DOHH2 (cell line): Measurements from ENCODE around the gene ECSCR.
A peak's percentile ranks its signal among the peaks of the same experiment; 100 is the strongest.

Experiments used
- H3F3A ChIP-seq: fragments of 200-600 bp; sonication (generic), shearing (Covaris generic); 2 replicates; pipeline ENCODE4 v1.6.0; 2016; ENCODE audit warnings: antibody characterized with exemption, mild to moderate bottlenecking; ENCODE audit not compliant: control insufficient read depth, insufficient read depth
- H3K27ac ChIP-seq: fragments of 200-600 bp; sonication (generic); 2 replicates; pipeline ENCODE4 v1.5.1; 2014; ENCODE audit warnings: low read depth, mild to moderate bottlenecking, low read length, moderate library complexity
- H3K27me3 ChIP-seq: fragments of 200-600 bp; sonication (generic); 2 replicates; pipeline ENCODE4 v1.6.1; 2014; ENCODE audit warnings: mild to moderate bottlenecking, low read length, mixed read lengths; ENCODE audit not compliant: control insufficient read depth
- H3K36me3 ChIP-seq: fragments of 200-600 bp; sonication (generic); 2 replicates; pipeline ENCODE4 v1.6.1; 2014; ENCODE audit warnings: mild to moderate bottlenecking, low read length, moderate library complexity, mixed read lengths; ENCODE audit not compliant: control insufficient read depth
- H3K4me1 ChIP-seq: fragments of 200-600 bp; sonication (generic); 2 replicates; pipeline ENCODE4 v1.6.1; 2014; ENCODE audit warnings: mild to moderate bottlenecking, low read length, mixed read lengths; ENCODE audit not compliant: control insufficient read depth
- H3K4me2 ChIP-seq: fragments of 200-600 bp; sonication (generic); 2 replicates; pipeline ENCODE4 v1.6.0; 2014; ENCODE audit warnings: mild to moderate bottlenecking, low read length, moderate library complexity
- H3K4me3 ChIP-seq: fragments of 200-600 bp; sonication (generic); 2 replicates; pipeline ENCODE4 v1.5.1; 2014; ENCODE audit warnings: mild to moderate bottlenecking, low read length, mixed read lengths
- H3K79me2 ChIP-seq: fragments of 200-600 bp; sonication (generic); 2 replicates; pipeline ENCODE4 v1.6.1; 2014; ENCODE audit warnings: mild to moderate bottlenecking, low read length, mixed read lengths; ENCODE audit not compliant: control insufficient read depth
- H3K9me2 ChIP-seq: fragments of 200-600 bp; sonication (generic); replicated peaks from 2 replicates; pipeline ENCODE4 v1.6.1; 2014; ENCODE audit warnings: mild to moderate bottlenecking, low read length, mixed read lengths; ENCODE audit not compliant: control insufficient read depth
- H3K9me3 ChIP-seq: fragments of 200-600 bp; sonication (generic); 2 replicates; pipeline ENCODE4 v1.6.1; 2014; ENCODE audit warnings: antibody characterized with exemption, low read length, mixed read lengths; ENCODE audit not compliant: control insufficient read depth, insufficient read depth
- H4K20me1 ChIP-seq: fragments of 200-600 bp; sonication (generic); 2 replicates; pipeline ENCODE4 v1.6.0; 2014; ENCODE audit warnings: low read depth, mild to moderate bottlenecking, antibody characterized with exemption, low read length, moderate library complexity; ENCODE audit not compliant: control insufficient read depth, insufficient read depth
- EZH2phosphoT487 ChIP-seq: fragments of 200-600 bp; sonication (generic); IDR thresholded peaks from 2 replicates; pipeline ENCODE4 v1.6.1; 2017; ENCODE audit warnings: borderline replicate concordance, mild to moderate bottlenecking, antibody characterized with exemption, low read length, moderate library complexity, mixed read lengths
- TF ChIP-seq, protein P1 (sequence below): fragments of 200-600 bp; sonication (generic); IDR thresholded peaks from one replicate; pipeline ENCODE4 v1.5.1; 2014; ENCODE audit warnings: antibody characterized with exemption, mild to moderate bottlenecking, low read depth, low read length; ENCODE audit not compliant: poor library complexity, severe bottlenecking

The ECSCR gene

DNA sequence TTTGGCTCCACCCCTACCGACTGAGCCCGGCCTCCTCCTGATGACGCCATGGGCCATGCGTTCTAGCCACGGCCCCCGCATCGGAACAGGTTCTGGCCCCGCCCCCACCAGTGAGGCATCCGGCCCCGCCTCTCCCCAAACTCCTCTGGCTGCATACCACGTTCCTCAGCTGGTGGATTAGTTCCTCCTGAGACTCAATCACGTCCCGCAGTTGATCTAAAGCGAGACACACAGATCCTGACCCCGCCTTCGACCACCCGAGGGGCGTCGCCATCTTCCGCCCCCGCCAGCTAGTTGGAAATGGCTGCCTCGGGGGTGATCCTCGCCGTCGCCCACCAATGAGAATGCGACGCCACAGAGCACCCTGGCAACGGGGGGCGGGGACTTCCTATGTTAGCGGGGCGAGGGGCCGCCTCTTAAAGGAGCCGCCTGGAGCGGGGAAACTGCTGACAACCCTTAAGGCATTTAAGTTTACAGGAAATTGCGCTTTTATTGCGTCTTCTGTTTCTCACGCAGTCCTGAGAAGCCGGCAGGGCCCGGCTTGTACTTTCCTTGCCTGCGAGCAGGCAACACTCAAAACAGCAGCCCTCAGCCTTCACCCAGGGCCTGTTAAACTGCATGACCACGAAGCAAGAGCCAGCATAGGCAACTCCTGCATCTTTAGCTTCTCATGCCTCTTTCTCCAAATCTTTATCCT is 58.6 kb downstream of the ECSCR start, which contains the start of gene SPATA24:
Gene SPATA24 (minus strand): TSS at position 303 of the 697 bp plus-strand sequence. CDS start 29 bp downstream, at position 274.
- Histone ChIP-seq H3K4me2 (peak within 1 kb of the TSS; percentile 74), H3F3A (peaks cover 10% of the 10 kb centered on the region), H3K9me3 (no peaks in the 10 kb centered on the region), H3K27ac (peak within 1 kb of the TSS; percentile 82), H3K4me1 (peaks cover 43% of the 10 kb centered on the region), H3K9me2 (no peaks in the 10 kb centered on the region), H3K4me3 (peak within 1 kb of the TSS; percentile 77), H3K36me3 (no peaks in the 10 kb centered on the region), H4K20me1 (no peaks in the 10 kb centered on the region), H3K27me3 (no peaks in the 10 kb centered on the region), H3K79me2 (no peaks in the 10 kb centered on the region)
- no peak for TF ChIP-seq EZH2phosphoT487
- TF ChIP-seq, protein P1, sequence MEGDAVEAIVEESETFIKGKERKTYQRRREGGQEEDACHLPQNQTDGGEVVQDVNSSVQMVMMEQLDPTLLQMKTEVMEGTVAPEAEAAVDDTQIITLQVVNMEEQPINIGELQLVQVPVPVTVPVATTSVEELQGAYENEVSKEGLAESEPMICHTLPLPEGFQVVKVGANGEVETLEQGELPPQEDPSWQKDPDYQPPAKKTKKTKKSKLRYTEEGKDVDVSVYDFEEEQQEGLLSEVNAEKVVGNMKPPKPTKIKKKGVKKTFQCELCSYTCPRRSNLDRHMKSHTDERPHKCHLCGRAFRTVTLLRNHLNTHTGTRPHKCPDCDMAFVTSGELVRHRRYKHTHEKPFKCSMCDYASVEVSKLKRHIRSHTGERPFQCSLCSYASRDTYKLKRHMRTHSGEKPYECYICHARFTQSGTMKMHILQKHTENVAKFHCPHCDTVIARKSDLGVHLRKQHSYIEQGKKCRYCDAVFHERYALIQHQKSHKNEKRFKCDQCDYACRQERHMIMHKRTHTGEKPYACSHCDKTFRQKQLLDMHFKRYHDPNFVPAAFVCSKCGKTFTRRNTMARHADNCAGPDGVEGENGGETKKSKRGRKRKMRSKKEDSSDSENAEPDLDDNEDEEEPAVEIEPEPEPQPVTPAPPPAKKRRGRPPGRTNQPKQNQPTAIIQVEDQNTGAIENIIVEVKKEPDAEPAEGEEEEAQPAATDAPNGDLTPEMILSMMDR, result no peak

- H3F3A ChIP-seq, result peaks cover 10% of the 10 kb centered on the region
- no peaks in the 10 kb centered on the region for H3K79me2 ChIP-seq
- H4K20me1 ChIP-seq, result no peaks in the 10 kb centered on the region
- H3K9me3 ChIP-seq, result no peaks in the 10 kb centered on the region
- peak overlapping the region; percentile 82 for H3K27ac ChIP-seq
- TF ChIP-seq, protein P1, result no peak
- TF ChIP-seq EZH2phosphoT487, result no peak
- H3K9me2 ChIP-seq, result no peaks in the 10 kb centered on the region
- H3K4me1 ChIP-seq, result peaks cover 42% of the 10 kb centered on the region
- H3K4me3 ChIP-seq, result peak overlapping the region; percentile 77
- H3K4me2 ChIP-seq, result peak overlapping the region; percentile 74
- no peaks in the 10 kb centered on the region for H3K36me3 ChIP-seq
- no peaks in the 10 kb centered on the region for H3K27me3 ChIP-seq
Measured at GRCh38 chr5:139403418-139403786, 59.1 kb downstream of the ECSCR start.

- peak overlapping the region; percentile 77 for H3K4me3 ChIP-seq
- H3K9me2 ChIP-seq, result no peaks in the 10 kb centered on the region
- H3K9me3 ChIP-seq, result no peaks in the 10 kb centered on the region
- no peaks in the 10 kb centered on the region for H4K20me1 ChIP-seq
- H3K36me3 ChIP-seq, result no peaks in the 10 kb centered on the region
- no peak overlapping the region for H3K27ac ChIP-seq
- no peak for TF ChIP-seq EZH2phosphoT487
- TF ChIP-seq, protein P1, result peak; percentile 87
- no peaks in the 10 kb centered on the region for H3K27me3 ChIP-seq
- H3F3A ChIP-seq, result peaks cover 10% of the 10 kb centered on the region
- peaks cover 35% of the 10 kb centered on the region for H3K4me1 ChIP-seq
- peak overlapping the region; percentile 74 for H3K4me2 ChIP-seq
- no peaks in the 10 kb centered on the region for H3K79me2 ChIP-seq
Measured at GRCh38 chr5:139402561-139403158, 59.9 kb downstream of the ECSCR start.
